ENCODE results near the gene PGM5.
A peak's percentile ranks its signal among the peaks of the same experiment; 100 is the strongest.
"Not testable (repeated sequence)": the region's sequence is repeated elsewhere in the genome, so short reads cannot be mapped to it uniquely, and the experiment has no call there.

PGM5 gene

DNA sequence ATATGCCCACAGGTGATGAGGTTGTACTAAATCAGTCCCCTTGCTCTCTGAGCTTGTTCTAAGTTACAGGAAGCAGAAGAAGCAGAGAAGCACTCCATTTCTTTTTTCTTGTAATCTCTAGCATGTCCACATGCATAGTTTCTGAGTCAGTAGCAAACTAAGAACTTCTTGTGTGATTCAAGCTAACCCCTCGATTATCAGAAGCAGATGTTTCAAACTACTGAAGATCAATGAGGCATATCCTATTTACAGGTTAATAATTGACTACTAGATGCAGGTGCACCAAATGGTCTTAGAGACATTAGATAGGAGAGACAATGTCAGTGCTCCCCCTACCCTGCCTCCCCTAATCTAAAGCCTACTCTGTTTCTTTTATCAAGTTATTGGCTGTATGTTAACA, 21.3 kb downstream of the PGM5 start:
- DNase-seq (ENCODE audit: low spot score), result peak; percentile 82

DNA sequence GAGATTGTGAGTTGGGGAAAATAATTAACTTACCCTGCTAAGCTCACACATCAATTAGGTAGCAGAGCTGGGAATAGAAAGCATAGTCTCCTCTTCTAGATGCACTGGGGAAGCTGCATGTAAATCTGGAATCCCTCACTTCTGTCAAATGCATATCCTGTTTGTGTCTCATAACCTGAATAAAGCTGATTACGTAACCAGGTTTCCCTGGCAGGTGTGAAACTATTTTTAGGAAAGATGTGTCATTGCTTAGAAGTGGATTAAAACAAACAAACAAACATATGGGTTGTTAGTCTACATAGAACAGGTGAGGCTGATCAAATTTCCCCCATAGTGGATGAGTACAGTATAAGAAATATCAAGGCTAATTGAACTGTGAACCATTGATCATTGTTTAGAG, 27.5 kb downstream of the PGM5 start:
- peak; percentile 12 for DNase-seq (ENCODE audit: low spot score)

DNA sequence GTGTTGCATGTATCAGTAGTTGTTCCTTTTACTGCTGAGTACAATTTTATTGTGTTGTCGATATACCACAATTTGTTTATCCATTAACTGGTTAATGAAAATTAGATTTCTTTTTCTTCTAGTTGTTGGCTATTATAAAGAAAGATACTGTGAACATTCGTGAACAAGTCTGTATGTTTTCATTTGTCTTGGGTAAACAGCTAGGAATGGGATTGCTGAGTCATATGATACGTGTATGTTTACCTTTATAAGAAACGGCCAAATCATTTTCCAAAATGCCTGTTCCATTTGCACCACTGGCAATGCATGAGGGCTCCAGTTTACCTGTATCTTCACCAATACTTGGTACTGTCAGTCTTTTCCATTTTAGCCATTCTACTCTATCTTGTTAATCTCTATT, 33.1 kb downstream of the PGM5 start:
- not testable (repeated sequence) for DNase-seq (ENCODE audit: low spot score)

DNA sequence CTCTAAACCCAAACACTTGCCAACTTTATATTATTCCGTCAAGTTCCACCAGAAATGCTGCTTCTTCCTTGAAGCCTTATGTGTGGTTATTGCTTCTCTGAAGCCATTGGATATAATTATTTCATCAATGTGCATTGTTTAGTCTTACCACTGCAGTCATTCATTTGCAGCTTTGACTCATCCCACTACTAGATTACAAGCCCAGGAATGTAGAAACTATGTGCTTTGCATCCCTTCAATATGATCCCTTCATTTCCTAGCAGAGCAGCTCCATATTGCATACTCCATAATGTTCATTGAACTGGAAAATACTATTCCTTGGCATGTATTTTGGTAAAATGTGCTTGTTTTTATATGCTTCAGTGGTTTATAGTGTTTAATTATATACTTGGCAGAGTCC, 34.3 kb downstream of the PGM5 start:
- DNase-seq (ENCODE audit: low spot score), result peak; percentile 10

DNA sequence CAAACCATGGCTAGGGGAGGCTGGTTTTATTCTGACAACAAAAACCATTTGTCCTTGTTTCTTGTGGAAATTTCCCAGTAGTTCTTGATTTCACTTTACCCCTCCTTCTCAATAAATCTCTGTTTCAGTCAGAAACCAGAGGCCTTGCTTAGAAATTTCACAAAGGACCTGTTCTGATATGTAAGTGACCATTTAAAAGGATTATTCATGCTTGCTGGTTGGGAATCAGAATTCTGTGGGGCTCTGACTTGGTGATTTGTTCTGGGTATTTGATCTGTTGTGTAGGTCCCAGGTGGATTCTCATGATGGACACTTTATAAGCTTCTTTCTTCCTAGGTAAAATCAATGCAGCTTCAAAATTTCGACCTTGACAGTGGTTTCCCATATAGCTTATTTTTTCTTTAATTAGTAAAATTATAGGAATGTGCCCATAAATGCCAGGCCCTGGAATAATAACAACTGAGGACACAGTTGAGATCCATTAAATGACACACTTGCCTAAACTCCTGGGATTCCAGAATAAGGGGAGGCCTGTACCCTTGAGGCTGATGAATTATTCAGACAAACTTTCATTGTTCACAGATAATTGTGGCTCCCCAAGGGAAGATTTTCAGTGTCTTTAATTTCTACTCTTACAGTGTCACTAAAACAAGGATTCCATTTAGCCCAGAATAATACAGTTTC, 40.1 kb downstream of the PGM5 start:
- DNase-seq (ENCODE audit: low spot score), result not testable (repeated sequence)

DNA sequence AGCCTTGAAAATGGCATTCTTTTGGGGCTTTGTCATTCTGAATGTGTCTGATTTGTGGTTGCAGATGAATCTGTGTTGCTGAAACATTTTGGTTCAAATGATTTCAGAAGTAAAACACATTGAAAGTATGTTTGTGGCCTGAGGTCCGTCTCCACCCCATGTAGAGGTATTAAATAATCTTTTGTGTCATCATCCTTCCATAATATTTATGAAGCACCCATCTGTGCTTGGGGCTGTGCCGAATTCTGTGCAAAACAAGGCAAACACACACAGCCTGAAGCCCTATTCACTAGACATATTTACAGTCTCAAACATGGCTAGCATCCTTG, 40.6 kb downstream of the PGM5 start:
- peak; percentile 50 for DNase-seq (ENCODE audit: low spot score)

DNA sequence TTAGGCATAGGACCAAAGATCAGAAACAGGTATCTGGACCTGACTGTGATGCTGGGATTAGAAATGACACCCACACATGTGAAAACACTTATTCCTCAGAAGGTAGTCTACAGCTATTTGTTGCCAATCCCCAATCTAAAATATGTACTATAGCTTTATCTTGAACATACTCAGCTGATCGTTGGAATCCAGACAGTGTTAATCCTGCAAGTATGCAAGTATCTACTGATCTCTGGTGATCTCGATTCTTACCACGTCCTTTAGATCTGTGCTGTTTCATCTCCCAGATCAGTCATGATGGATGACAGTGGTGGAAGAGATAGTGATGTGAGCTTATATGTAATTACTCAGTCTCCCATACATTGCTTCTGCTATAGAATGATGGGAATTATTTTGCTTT, 41.4 kb downstream of the PGM5 start:
- not testable (repeated sequence) for DNase-seq (ENCODE audit: low spot score)

DNA sequence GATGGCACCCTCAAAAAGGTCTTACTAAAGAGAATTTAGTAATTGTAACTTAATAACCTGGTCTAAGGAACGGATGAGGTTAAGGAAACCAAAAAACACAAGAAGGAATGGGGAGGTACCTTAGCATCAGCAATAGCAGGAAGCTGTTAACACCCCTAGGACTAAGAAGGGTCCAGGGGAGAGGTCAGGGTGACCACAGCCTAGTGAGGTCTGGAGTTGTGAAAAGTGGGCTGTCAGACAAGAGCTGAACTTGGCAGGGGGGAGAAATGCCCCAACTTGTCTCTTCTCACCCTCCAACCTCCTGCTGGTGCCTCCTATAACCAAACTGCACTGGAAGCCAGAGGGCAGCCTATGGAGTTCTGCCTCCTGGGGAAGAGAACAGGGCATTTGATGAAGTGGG, 41.9 kb downstream of the PGM5 start:
- DNase-seq (ENCODE audit: low spot score), result not testable (repeated sequence)

DNA sequence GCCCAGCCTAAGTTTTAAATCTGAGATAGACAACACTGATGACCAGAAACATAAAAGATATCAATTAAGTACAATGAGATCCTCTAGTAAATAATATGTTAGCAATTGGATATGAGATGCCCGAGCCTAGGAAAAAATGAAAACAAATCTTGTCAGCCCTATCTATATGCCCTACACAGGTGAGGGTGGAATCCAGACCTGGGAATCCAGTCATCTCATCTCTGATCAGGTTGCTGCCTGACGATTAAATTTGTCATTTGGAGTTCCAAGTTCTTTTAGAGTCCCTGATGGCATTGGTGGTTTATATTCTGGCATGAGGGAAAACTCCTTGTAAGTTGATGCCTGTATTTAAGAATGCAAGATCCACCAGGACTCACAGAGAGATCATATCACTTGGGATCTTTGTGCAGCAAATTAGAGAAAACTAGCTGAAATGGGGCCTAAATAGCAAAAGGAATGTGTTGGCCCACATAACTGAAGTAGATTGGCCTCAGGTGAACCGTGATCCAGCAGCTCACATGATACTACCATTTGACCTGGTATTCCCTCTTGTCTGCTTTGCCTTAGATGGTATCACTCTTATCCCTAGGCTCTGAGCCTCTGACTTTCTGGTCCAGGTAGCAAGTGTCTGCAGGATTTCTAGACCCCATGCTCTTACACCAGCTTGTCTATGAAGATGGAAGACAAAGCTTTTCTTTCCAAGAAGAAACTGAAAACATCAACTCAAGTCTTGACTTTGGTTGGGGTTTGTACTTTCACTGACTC, 48.2 kb downstream of the PGM5 start:
- not testable (repeated sequence) for DNase-seq (ENCODE audit: low spot score)

DNA sequence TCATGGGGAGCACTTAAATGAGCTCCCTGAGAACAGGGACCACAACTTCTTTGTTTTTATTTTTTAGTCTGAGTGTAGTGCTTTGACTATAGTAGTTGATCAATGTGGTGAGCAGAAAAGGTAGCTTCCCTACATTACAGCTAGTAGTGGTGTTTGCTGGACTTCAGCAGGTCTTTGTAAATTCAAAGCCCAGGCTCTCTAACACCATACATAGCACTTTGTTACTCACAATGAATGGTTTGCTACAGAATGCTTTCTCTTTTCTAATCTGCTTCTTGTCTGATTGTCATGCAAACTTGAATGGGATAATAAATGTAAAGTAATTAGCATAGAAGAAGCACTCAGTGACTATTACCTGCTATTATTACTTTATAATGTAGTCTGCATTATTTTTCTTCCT, 55.5 kb downstream of the PGM5 start:
- not testable (repeated sequence) for DNase-seq (ENCODE audit: low spot score)

DNA sequence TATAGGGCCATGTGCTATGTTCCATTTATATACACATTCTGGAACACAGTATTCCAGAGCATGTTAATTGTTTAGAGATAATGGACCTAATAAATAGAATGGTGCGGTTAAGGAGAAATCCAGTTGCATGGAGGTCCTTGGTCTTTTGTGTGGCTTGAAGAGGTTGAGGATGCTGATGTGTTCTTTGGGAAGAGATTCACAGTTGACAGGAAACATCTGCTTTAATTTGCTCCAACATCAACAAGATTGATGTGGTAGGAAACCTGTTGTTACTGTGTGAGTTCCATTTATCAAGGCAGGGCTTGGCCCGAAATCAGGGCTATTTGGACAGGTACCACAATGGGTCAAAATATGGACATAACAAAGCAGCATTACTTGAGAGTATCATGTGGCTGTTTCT, 56.3 kb downstream of the PGM5 start:
- DNase-seq (ENCODE audit: low spot score), result not testable (repeated sequence)

DNA sequence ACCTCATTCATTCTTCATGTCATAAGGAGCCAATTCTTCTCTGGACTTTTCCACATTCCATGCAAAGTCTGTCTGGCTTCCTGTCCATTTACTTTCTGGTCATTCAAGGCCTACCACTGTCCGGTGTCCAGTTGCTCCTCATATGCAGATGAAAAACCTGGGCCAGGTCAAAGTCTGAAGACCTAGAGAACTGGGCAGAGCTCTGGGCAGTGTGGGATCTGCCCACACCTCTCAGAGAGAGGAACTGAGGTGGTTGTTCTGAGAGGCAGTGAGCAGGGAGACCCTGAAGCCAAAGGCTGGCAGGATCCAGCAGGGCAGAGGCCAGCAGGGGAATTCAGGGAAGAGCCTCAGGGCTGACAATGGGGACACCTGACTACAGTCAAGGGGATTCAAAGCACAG, 58.7 kb downstream of the PGM5 start:
- DNase-seq (ENCODE audit: low spot score), result not testable (repeated sequence)

DNA sequence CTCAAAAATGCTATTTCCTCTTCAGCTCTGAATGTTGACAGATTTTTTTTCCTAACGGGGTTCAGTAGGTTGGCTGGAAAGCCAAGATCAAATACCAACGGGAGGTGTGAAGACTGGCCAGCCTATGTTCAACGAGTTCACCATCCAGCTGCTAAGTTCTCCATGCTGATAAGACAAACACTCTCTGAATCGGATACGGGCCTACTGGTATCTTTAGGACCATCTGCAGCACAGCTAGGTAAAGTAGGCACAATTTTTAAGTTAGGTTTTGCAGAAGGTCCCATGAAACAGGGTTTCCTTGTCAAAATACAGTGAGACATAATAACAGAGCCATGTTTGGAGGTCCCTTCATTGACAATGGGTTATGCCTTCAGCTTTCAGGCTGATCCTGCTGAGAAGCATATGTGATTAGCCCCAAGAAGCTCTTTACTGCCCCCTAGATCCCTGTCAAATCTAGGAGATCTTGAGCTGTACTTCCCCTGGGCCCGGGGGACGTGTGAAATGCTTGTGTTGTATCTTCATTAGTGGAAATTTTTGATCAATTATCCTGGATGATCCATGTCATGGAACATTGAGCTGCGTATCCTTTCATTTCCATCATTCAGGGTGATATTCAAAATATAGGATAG, 60.6 kb downstream of the PGM5 start:
- DNase-seq (ENCODE audit: low spot score), result peak; percentile 13

DNA sequence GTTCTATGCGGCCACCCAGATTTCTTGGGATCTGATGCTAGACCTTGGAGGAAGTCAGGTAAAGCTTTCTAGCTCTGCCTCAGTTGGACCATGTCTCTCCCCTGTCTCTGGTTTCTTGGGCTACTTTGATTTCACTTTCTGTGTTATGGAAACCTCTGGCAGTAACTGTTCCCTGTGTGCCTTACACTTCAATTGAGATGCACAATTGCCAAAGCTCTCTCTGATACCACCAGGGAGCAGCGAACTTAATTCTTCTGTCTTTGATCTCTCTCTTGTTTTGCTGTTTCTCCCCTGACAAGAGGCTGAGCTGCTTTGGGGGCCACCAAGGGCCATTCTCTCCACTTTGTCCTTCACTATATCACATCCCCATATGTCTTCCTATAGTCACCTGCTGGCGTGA, 61.4 kb downstream of the PGM5 start:
- DNase-seq (ENCODE audit: low spot score), result no peak

DNA sequence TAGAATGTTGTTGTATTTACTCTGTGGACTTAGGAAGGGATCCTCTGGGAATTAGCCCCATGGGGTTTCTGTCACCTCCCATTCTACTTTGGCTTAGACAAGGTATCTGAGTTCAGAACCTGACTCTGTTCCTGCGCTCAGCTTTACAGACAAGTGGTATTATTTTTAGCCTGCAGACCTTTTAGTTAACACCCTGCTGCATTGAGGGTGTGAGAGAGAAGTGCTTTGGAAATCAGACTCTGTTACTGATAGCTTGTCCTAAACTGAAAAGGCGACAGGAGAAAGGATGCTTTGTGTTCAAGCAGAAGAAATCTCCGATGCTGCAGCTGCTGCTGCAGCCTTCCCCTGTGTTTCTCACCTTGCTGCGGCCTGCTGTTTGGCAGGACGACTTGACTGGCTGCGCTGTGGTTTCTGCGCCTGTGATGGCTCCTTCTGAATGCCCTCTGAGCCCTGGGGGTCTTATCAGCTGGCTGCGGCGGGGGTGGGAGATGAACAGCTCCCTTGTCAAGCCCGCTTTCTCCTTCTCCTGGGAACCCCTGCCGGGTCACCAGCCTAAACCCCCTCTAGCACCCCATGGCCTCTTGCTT, 61.9 kb downstream of the PGM5 start:
- no peak for DNase-seq (ENCODE audit: low spot score)

DNA sequence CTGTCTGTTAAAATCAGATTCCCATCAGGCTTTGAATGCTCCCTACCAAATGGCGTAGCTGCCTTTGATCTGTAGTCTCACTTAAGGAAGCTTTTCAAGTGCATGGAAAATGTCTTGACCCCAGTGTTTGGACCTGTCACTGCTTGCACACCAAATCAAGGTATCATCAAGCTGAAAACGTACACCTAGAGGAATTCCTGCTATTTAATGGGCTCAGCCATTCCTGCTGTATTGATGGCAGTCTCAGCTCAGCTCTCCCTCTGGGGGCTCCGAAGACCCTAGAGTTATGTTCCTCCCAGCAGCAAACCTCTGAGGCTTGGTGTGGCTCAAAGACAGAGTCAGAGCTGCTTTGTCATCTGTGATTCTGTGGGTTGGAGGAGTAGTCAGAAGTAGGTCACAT, 63.5 kb downstream of the PGM5 start:
- DNase-seq (ENCODE audit: low spot score), result no peak

DNA sequence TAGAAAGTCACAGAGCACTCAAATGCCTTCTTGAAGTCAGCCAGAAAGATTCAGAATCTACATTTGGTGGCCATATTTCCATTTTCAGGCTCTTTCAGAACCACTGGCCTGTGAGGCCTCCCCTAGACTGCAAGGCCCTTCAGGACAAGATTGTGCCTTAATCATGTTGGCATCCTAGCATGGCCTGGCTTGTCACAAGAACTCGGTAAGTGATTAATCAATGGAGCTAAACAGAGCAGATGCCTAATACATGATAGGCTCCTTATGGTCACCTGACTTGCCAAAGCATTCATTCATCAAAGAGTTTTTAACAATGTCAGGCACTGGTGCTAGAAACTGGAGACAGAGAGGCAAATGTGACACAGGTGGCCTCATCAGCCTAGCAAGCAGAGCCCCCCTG, 70.3 kb downstream of the PGM5 start:
- DNase-seq (ENCODE audit: low spot score), result no peak

DNA sequence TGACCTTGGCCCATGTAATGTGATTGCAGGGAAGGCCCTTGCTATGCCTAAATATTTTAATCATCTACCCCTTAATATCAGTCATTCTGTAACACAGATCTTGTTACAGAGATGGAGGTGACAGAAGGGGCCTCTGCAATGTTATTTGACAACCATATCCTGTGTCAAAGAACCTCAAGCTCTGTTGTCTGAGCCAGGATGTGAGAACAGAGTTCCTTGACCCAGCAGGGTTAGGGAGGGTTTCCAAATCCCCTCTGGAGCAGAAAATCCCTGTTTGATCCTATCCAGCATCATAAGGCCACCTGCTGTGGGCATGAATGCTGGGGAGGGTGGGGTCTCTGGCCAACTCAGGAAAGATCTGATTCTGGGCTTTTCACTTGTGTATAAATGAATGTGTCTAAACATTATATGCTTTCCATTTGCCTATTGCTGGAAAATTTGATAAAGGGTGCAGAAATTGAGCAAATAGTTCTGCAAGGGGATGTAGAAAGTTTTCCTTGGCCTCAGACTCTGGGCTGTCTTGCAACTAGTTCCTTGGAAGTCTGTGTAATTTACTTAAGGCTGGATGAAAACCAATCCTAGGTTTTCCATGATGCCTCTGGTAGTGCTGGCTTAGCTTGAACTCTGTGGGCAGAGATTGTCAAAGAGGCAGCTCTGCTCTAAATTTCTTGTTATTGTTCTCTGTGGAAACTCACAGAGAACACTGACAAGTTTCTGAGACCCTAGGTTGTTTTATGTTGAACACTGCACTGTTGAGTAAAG, 71.0 kb downstream of the PGM5 start:
- DNase-seq (ENCODE audit: low spot score), result no peak

DNA sequence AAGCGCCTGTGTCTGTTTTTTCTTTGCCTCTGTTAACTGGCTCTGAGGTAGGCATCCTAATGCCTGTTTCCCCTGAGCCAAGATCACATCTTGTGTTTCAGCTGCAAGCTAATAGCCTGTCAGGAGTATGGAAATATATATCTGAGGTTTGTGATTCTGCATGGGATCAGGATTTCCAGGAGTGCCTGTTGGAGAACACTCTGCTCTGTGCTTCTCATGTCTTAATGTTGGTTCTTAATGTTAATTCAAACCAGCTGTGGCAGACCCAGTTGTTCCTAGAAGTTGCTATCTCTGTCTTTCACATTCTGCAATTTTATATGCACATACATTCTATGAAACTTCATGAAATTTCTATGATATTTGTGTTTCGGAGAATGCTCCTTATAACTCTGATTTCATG, 72.1 kb downstream of the PGM5 start:
- DNase-seq (ENCODE audit: low spot score), result no peak

DNA sequence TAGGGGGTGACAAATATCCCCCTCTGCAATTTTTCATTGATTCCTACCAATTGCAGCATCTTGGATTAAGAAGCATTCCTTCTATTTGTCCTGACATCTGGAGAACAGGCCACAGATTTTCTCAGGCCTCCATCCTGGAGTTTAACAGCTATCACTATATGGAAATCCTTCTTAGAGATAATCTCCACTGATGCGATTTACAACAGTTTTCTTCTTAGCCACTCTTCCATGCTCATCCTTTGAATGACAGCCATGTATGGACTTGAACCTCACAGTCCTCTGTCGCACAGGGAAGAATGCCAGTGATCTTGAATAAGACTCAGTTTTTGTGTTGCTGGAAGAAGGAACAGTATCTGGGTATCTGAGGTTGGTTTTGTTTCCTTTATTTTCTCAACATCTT, 73.2 kb downstream of the PGM5 start:
- DNase-seq (ENCODE audit: low spot score), result no peak

DNA sequence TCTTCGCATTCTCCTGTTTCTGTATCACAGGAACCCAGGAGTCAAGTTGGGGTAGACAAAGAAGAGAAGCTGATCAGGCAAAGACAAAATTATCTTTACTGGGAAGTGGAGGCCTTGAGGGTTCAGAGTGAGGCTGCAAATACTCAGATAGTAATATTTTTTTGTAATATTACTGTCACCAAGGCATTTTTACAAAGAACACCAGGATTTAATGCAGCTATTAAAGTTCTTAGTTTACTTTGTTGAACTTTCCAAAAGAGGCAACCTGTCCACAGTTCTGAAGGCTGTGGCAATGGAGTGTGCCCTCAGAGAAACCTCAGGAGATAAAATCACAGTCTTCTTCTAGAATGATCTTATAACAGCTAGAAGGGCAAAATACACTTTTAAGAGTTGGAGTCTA, 74.9 kb downstream of the PGM5 start:
- no peak for DNase-seq (ENCODE audit: low spot score)

DNA sequence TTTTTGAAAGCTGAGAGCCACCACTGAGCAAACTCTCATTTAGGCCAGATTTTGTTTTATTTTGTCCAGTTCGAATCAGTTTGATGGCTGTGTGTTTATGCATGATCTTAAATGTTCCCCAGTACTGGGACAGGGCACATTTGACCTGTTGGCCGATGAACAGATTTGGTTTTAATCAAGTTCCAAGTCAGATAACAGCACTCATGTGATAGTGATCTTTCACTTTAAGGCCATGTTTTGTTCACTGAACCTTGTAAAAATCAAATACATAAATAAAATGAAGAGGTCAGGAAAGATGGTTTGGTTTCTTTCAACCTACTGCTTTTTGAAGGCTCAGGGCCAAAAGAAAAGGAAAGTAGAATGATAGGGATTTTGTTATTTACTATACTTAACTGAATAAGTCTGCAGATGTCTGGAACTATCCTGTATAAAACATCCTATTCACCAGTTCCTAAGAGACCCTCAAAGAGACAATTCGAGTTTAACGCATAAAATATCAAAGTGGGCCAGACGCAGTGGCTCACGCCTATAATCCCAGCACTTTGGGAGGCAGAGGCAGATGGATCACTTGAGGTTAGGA, 77.2 kb downstream of the PGM5 start:
- no peak for DNase-seq (ENCODE audit: low spot score)

All from kidney tubule cell (primary cell).